WTC11 (cell line): Measurements from ENCODE around the gene FGFR3. TPM values are rescaled to one million over a fixed set of nuclear protein-coding genes. Genes with fewer than 3 reads are reported as not detected.

Experiments
- ATAC-seq: fragments of 200-7000 bp; cut with Tn5 transposase; 2 replicates; pipeline ENCODE4 v1.10.0; 2021; ENCODE audit warnings: mild to moderate bottlenecking, moderate library complexity
- CTCF ChIA-PET: fragments of 300-600 bp; sonication (Branson Sonifier 250); formaldehyde crosslinking; loops from one replicate; lab custom pipeline; 2021; ENCODE audit warnings: antibody characterized with exemption; lab: Charles Lee
- POLR2A ChIA-PET: fragments of 350-600 bp; sonication (Branson Sonifier 250); formaldehyde crosslinking; loops from one replicate; lab custom pipeline; 2021; ENCODE audit warnings: antibody characterized with exemption; lab: Charles Lee
- DNase-seq: peaks from one replicate; pipeline ENCODE4 v3.0.0; 2021; ENCODE audit warnings: low spot score
- H3K27ac Mint-ChIP-seq: 2 replicates; pipeline ENCODE4 v1.8.0; 2021; ENCODE audit warnings: mixed read lengths
- H3K27me3 Mint-ChIP-seq: 2 replicates; pipeline ENCODE4 v1.8.0; 2021; ENCODE audit warnings: low read depth, mild to moderate bottlenecking, moderate library complexity, mixed read lengths
- H3K36me3 Mint-ChIP-seq: 2 replicates; pipeline ENCODE4 v1.8.0; 2021; ENCODE audit warnings: mixed read lengths
- H3K4me1 Mint-ChIP-seq: 2 replicates; pipeline ENCODE4 v1.8.0; 2022; ENCODE audit warnings: mixed read lengths
- H3K4me3 Mint-ChIP-seq: 2 replicates; pipeline ENCODE4 v1.8.0; 2021; ENCODE audit warnings: mild to moderate bottlenecking, moderate library complexity, mixed read lengths
- H3K9me3 Mint-ChIP-seq: 2 replicates; pipeline ENCODE4 v1.8.0; 2021; ENCODE audit warnings: mixed read lengths
- ARID4B ChIP-seq: sonication (generic); formaldehyde crosslinking; IDR thresholded peaks from 2 replicates; pipeline ENCODE4 v1.8.0; 2023; ENCODE audit warnings: missing genetic modification reagents, mild to moderate bottlenecking, borderline replicate concordance
- CBFB ChIP-seq: sonication (generic); formaldehyde crosslinking; IDR thresholded peaks from 2 replicates; pipeline ENCODE4 v1.8.1; 2022; ENCODE audit warnings: mild to moderate bottlenecking, low read depth, missing genetic modification reagents
- E2F1 ChIP-seq: sonication (generic); formaldehyde crosslinking; IDR thresholded peaks from 2 replicates; pipeline ENCODE4 v1.8.0; 2022; ENCODE audit warnings: mild to moderate bottlenecking, missing genetic modification reagents
- E2F5 ChIP-seq: sonication (generic); formaldehyde crosslinking; IDR thresholded peaks from 2 replicates; pipeline ENCODE4 v1.8.1; 2022; ENCODE audit warnings: mild to moderate bottlenecking, moderate library complexity, missing genetic modification reagents
- FOXP1 ChIP-seq: sonication (generic); formaldehyde crosslinking; IDR thresholded peaks from 2 replicates; pipeline ENCODE4 v1.8.0; 2022; ENCODE audit warnings: missing genetic modification reagents, mild to moderate bottlenecking, moderate library complexity, borderline replicate concordance
- GABPB1 ChIP-seq: sonication (generic); formaldehyde crosslinking; IDR thresholded peaks from 2 replicates; pipeline ENCODE4 v1.8.1; 2023; ENCODE audit warnings: mild to moderate bottlenecking, missing genetic modification reagents
- MAX ChIP-seq: sonication (generic); formaldehyde crosslinking; IDR thresholded peaks from 2 replicates; pipeline ENCODE4 v1.8.0; 2022; ENCODE audit warnings: mild to moderate bottlenecking, missing genetic modification reagents
- MYBL2 ChIP-seq: sonication (generic); formaldehyde crosslinking; IDR thresholded peaks from 2 replicates; pipeline ENCODE4 v1.8.1; 2023; ENCODE audit warnings: mild to moderate bottlenecking, moderate library complexity, missing genetic modification reagents
- NFYB ChIP-seq: sonication (generic); formaldehyde crosslinking; conservative IDR thresholded peaks from 2 replicates; pipeline ENCODE4 v1.8.0; 2022; ENCODE audit warnings: low read depth, missing genetic modification reagents
- OVOL2 ChIP-seq: fragments of 250-450 bp; sonication (Bioruptor Pico); IDR thresholded peaks from 2 replicates; pipeline ENCODE4 v1.9.0; 2021; ENCODE audit warnings: mild to moderate bottlenecking, borderline replicate concordance
- PRDM15 ChIP-seq: sonication (generic); formaldehyde crosslinking; IDR thresholded peaks from 2 replicates; pipeline ENCODE4 v1.8.0; 2022; ENCODE audit warnings: missing genetic modification reagents
- PREB ChIP-seq: sonication (generic); formaldehyde crosslinking; IDR thresholded peaks from 2 replicates; pipeline ENCODE4 v1.8.1; 2022; ENCODE audit warnings: mild to moderate bottlenecking, missing genetic modification reagents, moderate library complexity, borderline replicate concordance
- RELA ChIP-seq: sonication (generic); formaldehyde crosslinking; IDR thresholded peaks from 2 replicates; pipeline ENCODE4 v1.8.1; 2022; ENCODE audit warnings: missing genetic modification reagents, mild to moderate bottlenecking, borderline replicate concordance
- TP53 ChIP-seq: sonication (generic); formaldehyde crosslinking; IDR thresholded peaks from 2 replicates; pipeline ENCODE4 v1.8.1; 2023; ENCODE audit warnings: mild to moderate bottlenecking, missing genetic modification reagents
- ZNF138 ChIP-seq: sonication (generic); formaldehyde crosslinking; conservative IDR thresholded peaks from 2 replicates; pipeline ENCODE4 v1.8.1; 2022; ENCODE audit warnings: mild to moderate bottlenecking, moderate library complexity, missing genetic modification reagents
- ZNF219 ChIP-seq: sonication (generic); formaldehyde crosslinking; IDR thresholded peaks from 2 replicates; pipeline ENCODE4 v1.8.0; 2023; ENCODE audit warnings: missing genetic modification reagents, mild to moderate bottlenecking, borderline replicate concordance
- ZNF317 ChIP-seq: sonication (generic); formaldehyde crosslinking; IDR thresholded peaks from 2 replicates; pipeline ENCODE4 v1.8.1; 2023; ENCODE audit warnings: low read depth, mild to moderate bottlenecking, moderate library complexity, missing genetic modification reagents, borderline replicate concordance
- total RNA-seq: library from RNA; stranded (reverse); gene quantifications from 3 replicates; pipeline ENCODE4 v1.2.3, GENCODE V29; 2021
- TF ChIP-seq, protein P1 (sequence below): sonication (generic); formaldehyde crosslinking; IDR thresholded peaks from 2 replicates; pipeline ENCODE4 v1.8.0; 2022; ENCODE audit warnings: mild to moderate bottlenecking, missing genetic modification reagents
- TF ChIP-seq, protein P2 (sequence below): sonication (generic); formaldehyde crosslinking; IDR thresholded peaks from 2 replicates; pipeline ENCODE4 v1.8.1; 2023; ENCODE audit warnings: mild to moderate bottlenecking, moderate library complexity, missing genetic modification reagents

FGFR3 gene
- total RNA-seq, 1 experiment from 2014 or later, result 19.9 TPM

GRCh38 chr4:1856071-1856942 is 63.2 kb downstream of the FGFR3 start, which contains the start of gene LETM1:
LETM1 (minus strand) TSS chr4:1856156; CDS start chr4:1855950, 206 bp downstream.
- no peaks in the 10 kb centered on the region for H3K36me3 Mint-ChIP-seq
- H3K27ac Mint-ChIP-seq, result no peak within 1 kb of the TSS
- H3K9me3 Mint-ChIP-seq, result no peaks in the 10 kb centered on the region
- peak within 1 kb of the TSS; percentile 76 for H3K4me3 Mint-ChIP-seq
- ATAC-seq (peak; percentile 97), DNase-seq (peak; percentile 96)
- ChIA-PET POLR2A (no interaction called here), CTCF (interaction anchor here (0.9 to 2.0 kb wide), 7 partner anchors 14 to 108 kb away, joined by 3 to 7 read pairs (median 3); no protein-coding TSS in a partner anchor)
- H3K27me3 Mint-ChIP-seq, result peaks cover 49% of the 10 kb centered on the region
- H3K4me1 Mint-ChIP-seq, result peaks cover 20% of the 10 kb centered on the region
- TF ChIP-seq RELA (no peak), ZNF317 (CRISPR knock-in tag) (no peak), E2F1 (CRISPR knock-in tag) (0 out of 2 replicates have a peak, but pooled peaks have one; percentile 53), ZNF138 (CRISPR knock-in tag) (no peak), OVOL2 (CRISPR knock-in tag) (no peak), ZNF219 (0 out of 2 replicates have a peak, but pooled peaks have one; percentile 56), NFYB (CRISPR knock-in tag) (peak; percentile 25; the same call in 1 of the 2 replicates), TP53 (peak; percentile 24; the same call in 1 of the 2 replicates), FOXP1 (CRISPR knock-in tag) (0 out of 2 replicates have a peak, but pooled peaks have one; percentile 38), PREB (0 out of 2 replicates have a peak, but pooled peaks have one; percentile 29), MYBL2 (CRISPR knock-in tag) (peak; percentile 76), ARID4B (CRISPR knock-in tag) (peak; percentile 47; the same call in 1 of the 2 replicates), GABPB1 (peak; percentile 33; the same call in 1 of the 2 replicates), MAX (CRISPR knock-in tag) (peak; percentile 83), E2F5 (CRISPR knock-in tag) (peak; percentile 54; the same call in 1 of the 2 replicates), PRDM15 (CRISPR knock-in tag) (peak; percentile 37; the same call in 1 of the 2 replicates), CBFB (CRISPR knock-in tag) (no peak)
- TF ChIP-seq, protein P1, sequence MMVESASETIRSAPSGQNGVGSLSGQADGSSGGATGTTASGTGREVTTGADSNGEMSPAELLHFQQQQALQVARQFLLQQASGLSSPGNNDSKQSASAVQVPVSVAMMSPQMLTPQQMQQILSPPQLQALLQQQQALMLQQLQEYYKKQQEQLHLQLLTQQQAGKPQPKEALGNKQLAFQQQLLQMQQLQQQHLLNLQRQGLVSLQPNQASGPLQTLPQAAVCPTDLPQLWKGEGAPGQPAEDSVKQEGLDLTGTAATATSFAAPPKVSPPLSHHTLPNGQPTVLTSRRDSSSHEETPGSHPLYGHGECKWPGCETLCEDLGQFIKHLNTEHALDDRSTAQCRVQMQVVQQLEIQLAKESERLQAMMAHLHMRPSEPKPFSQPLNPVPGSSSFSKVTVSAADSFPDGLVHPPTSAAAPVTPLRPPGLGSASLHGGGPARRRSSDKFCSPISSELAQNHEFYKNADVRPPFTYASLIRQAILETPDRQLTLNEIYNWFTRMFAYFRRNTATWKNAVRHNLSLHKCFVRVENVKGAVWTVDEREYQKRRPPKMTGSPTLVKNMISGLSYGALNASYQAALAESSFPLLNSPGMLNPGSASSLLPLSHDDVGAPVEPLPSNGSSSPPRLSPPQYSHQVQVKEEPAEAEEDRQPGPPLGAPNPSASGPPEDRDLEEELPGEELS (CRISPR knock-in tag), result peak; percentile 0; the same call in 1 of the 2 replicates
- TF ChIP-seq, protein P2, sequence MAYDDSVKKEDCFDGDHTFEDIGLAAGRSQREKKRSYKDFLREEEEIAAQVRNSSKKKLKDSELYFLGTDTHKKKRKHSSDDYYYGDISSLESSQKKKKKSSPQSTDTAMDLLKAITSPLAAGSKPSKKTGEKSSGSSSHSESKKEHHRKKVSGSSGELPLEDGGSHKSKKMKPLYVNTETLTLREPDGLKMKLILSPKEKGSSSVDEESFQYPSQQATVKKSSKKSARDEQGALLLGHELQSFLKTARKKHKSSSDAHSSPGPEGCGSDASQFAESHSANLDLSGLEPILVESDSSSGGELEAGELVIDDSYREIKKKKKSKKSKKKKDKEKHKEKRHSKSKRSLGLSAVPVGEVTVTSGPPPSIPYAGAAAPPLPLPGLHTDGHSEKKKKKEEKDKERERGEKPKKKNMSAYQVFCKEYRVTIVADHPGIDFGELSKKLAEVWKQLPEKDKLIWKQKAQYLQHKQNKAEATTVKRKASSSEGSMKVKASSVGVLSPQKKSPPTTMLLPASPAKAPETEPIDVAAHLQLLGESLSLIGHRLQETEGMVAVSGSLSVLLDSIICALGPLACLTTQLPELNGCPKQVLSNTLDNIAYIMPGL (CRISPR knock-in tag), result peak; percentile 67
